Mononuclear cell (primary cell): Measurements from ENCODE around the gene TMEM150B. TPM values are rescaled to one million over a fixed set of nuclear protein-coding genes. Genes with fewer than 3 reads are reported as not detected.
A peak's percentile ranks its signal among the peaks of the same experiment; 100 is the strongest.
"Not testable (repeated sequence)": the region's sequence is repeated elsewhere in the genome, so short reads cannot be mapped to it uniquely, and the experiment has no call there.

Experiments used
- H3K27me3 ChIP-seq: 2 replicates; pipeline ENCODE4 v1.6.0; 2011; ENCODE audit warnings: low read length, control low read depth; ENCODE audit not compliant: insufficient read depth
- H3K4me1 ChIP-seq: 2 replicates; pipeline ENCODE4 v1.5.1; 2011; ENCODE audit warnings: mild to moderate bottlenecking, low read length, control low read depth; ENCODE audit not compliant: insufficient read depth
- H3K4me3 ChIP-seq: 2 replicates; pipeline ENCODE4 v1.5.1; 2011; ENCODE audit warnings: mild to moderate bottlenecking, low read length, moderate library complexity
- H3K9me3 ChIP-seq: 2 replicates; pipeline ENCODE4 v1.5.1; 2011; ENCODE audit warnings: low read depth, mild to moderate bottlenecking, control low read depth, low read length
- total RNA-seq: library from RNA; depleted of rRNA; stranded (reverse); fragments of >200 nt; gene quantifications from one replicate; pipeline ENCODE4 v1.2.3, GENCODE V29; 2012

TMEM150B gene
- total RNA-seq, 1 donor, result 2.0 TPM

- Histone ChIP-seq H3K27me3 (peaks cover 10% of the 10 kb centered on the region), H3K4me1 (no peaks in the 10 kb centered on the region), H3K9me3 (no peaks in the 10 kb centered on the region), H3K4me3 (no peak overlapping the region)
Measured at GRCh38 chr19:55347442-55348009, 22.4 kb upstream of the TMEM150B start.

GRCh38 chr19:55346725-55347441 is 21.7 kb upstream of the TMEM150B start:
- H3K4me3 ChIP-seq, result no peak overlapping the region
- H3K27me3 ChIP-seq, result peaks cover 4% of the 10 kb centered on the region
- no peaks in the 10 kb centered on the region for H3K4me1 ChIP-seq
- H3K9me3 ChIP-seq, result no peaks in the 10 kb centered on the region

- Histone ChIP-seq H3K27me3 (no peaks in the 10 kb centered on the region), H3K9me3 (no peaks in the 10 kb centered on the region), H3K4me1 (peaks cover 5% of the 10 kb centered on the region), H3K4me3 (no peak overlapping the region)
Measured at GRCh38 chr19:55345818-55346724, 20.9 kb upstream of the TMEM150B start.

DNA sequence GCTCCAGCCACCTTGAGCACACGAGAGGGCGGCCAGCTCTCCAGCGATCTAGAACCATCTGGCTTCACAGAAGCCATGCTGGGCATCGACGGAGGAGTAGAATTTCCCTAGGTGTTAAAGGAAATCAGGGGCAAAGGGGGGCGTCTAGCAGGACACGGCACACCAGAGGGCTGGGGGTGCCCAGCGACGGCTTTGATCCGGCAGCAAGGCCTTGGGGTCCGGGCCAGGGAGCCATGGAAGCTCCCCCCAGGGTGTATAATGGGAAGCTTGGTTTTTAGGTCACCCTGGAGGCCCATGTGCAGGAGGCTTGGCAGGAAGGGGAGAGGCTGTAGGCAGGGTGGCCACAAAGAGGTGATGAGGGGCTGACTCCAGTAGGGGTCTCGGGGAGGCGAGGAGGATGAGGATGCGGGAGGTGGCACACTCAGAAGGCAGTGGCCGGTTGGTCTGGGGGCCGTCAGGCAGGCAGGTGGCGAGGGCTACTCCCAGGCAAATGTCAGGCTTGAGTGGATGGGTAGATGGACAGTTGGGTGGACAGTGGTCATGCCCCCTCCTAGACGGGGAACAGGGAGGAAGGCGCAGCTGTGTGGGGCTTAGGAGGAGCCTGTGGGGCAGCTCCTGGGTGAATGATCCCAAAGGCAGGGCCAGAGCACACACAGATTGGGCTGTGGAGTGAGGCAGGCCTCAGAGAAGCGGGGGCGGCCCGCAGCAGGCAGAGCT is 20.1 kb upstream of the TMEM150B start:
- Histone ChIP-seq H3K27me3 (no peaks in the 10 kb centered on the region), H3K4me1 (peaks cover 13% of the 10 kb centered on the region), H3K4me3 (no peak overlapping the region), H3K9me3 (no peaks in the 10 kb centered on the region)

GRCh38 chr19:55344444-55344843 is 19.3 kb upstream of the TMEM150B start:
- Histone ChIP-seq H3K4me1 (peaks cover 16% of the 10 kb centered on the region), H3K4me3 (no peak overlapping the region), H3K27me3 (no peaks in the 10 kb centered on the region), H3K9me3 (no peaks in the 10 kb centered on the region)

DNA sequence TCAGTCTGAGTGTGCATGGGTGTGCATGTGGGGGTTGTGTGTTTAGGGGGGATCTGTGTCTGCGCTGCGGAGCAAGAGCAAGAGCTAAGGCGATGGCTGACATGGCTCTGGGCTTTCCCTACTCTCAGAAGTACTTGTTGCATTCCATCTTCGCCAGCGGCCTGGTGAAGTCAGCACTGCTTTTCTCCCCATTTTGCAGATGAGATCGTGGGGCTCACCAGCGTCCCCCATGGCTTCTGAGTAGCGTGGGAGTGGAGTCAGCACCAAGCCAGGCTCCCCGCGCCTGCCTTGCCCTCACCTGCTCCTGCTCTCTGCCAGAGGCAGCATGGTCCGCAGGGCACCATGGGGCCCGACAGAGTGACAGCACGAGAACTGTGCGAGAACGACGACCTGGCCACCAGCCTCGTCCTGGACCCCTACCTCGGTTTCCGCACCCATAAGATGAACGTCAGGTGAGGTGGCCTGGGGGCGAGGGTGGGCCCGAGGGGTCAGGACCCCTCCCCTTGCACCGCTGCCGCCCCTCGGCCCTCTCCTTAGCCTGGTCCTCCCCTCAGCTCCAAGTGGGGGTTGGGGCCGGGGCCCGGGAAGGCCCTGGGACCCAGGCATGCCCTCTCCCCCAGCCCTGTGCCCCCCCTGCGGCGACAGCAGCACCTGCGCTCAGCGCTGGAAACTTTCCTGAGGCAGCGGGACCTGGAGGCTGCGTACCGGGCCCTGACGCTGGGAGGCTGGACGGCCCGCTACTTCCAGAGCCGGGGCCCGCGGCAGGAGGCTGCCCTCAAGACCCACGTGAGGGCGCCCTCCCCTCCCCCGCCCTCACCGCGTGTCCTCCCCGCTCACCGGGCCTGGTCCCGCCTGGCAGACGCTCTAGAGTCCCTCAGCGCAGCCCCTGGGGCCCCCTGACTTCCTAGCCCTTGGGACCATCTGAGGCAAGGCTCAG is 16.7 kb upstream of the TMEM150B start:
- Histone ChIP-seq H3K27me3 (no peaks in the 10 kb centered on the region), H3K4me1 (peaks cover 27% of the 10 kb centered on the region), H3K9me3 (no peaks in the 10 kb centered on the region), H3K4me3 (no peak overlapping the region)

DNA sequence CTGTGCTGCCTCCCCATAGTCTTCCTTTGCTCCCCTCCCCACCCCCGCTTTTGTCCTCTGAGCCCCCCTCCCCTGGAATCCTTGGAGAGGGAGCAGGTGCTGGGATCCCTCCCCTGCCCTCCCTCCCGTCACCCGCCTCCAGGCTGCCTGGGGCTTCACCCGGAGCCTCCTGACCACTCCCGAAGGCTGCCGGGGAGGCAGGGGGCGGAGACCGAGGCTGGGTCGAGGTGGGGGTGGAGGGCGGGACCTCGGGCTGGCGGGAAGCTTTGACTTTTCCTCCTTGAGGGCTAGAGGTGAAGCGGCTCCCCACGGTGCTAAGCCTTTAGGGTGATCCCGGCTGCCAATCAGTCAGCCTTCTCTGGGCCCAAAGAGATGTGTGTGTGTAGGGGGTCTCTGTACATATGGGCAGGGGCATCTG is 16.0 kb upstream of the TMEM150B start:
- Histone ChIP-seq H3K4me3 (no peak overlapping the region), H3K9me3 (no peaks in the 10 kb centered on the region), H3K4me1 (peaks cover 27% of the 10 kb centered on the region), H3K27me3 (no peaks in the 10 kb centered on the region)

DNA sequence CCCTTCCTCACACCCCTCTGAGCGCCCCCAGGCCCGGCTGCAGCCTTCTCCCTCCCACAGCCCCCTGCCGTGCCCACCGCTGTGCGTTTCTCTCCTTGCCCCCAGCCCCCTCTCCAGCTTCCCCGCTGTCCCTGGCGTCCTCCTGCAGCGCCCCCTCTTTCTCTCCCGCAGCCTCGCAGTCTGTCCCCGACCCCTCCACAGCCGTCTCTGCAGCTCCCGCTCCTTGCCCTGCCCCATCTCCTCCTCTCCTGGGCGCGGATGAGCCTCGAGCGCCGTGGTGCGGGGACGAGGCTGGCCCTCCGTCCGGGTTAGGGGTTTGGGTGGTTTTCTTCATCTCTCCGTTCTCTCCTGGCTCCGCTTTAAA is 15.6 kb upstream of the TMEM150B start:
- Histone ChIP-seq H3K9me3 (no peaks in the 10 kb centered on the region), H3K4me1 (peaks cover 27% of the 10 kb centered on the region), H3K4me3 (no peak overlapping the region), H3K27me3 (no peaks in the 10 kb centered on the region)

GRCh38 chr19:55339889-55340783 is 15.0 kb upstream of the TMEM150B start:
- Histone ChIP-seq H3K4me3 (peak overlapping the region; percentile 41), H3K4me1 (peaks cover 27% of the 10 kb centered on the region), H3K9me3 (no peaks in the 10 kb centered on the region), H3K27me3 (no peaks in the 10 kb centered on the region)

- Histone ChIP-seq H3K27me3 (no peaks in the 10 kb centered on the region), H3K4me3 (peak within 1 kb of the TSS; percentile 42), H3K9me3 (no peaks in the 10 kb centered on the region), H3K4me1 (peaks cover 27% of the 10 kb centered on the region)
Measured at GRCh38 chr19:55339105-55339888, 14.2 kb upstream of the TMEM150B start, which contains the start of gene KMT5C. KMT5C (plus strand) TSS chr19:55339876; CDS start chr19:55341937, 2,061 bp downstream.

- Histone ChIP-seq H3K4me3 (no peak overlapping the region), H3K9me3 (no peaks in the 10 kb centered on the region), H3K27me3 (no peaks in the 10 kb centered on the region), H3K4me1 (peaks cover 34% of the 10 kb centered on the region)
Measured at GRCh38 chr19:55336101-55336500, 11.0 kb upstream of the TMEM150B start.

DNA sequence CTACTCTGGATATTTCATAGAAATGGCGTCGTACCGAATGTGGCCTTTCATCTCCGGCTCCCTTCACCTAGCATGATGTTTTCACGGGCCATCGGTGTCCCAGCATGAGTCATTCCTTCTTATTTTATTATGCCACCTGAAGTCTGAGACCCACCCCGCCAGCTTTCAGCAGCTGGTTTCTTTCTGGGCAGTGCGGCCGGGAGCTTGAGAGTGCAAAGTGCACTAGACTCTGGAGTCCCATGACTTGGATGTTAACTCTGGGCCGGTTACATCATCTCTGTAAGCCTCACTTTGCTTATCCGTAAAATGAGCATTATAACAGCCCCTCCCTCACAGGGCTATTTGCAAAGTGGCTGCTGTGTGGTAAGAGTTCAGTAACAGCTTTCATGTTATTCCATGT is 8.7 kb upstream of the TMEM150B start:
- H3K9me3 ChIP-seq, result no peaks in the 10 kb centered on the region
- no peaks in the 10 kb centered on the region for H3K27me3 ChIP-seq
- H3K4me1 ChIP-seq, result peaks cover 28% of the 10 kb centered on the region
- no peak overlapping the region for H3K4me3 ChIP-seq

- not testable (repeated sequence) for H3K9me3 ChIP-seq, H3K4me3 ChIP-seq, H3K27me3 ChIP-seq
- H3K4me1 ChIP-seq, result peaks cover 41% of the 10 kb centered on the region
Measured at GRCh38 chr19:55329791-55330190, 4.7 kb upstream of the TMEM150B start.
